ENCODE results near the gene LRRC3.

The LRRC3 gene

GRCh38 chr21:44458971-44459711 is 3.8 kb downstream of the LRRC3 start:
- no peak for DNase-seq (ENCODE audit: low read depth in 2 of 2)

- DNase-seq (ENCODE audit: low read depth in 2 of 2), result no peak
Measured at GRCh38 chr21:44459712-44460440, 4.6 kb downstream of the LRRC3 start.

GRCh38 chr21:44460441-44460755 is 5.1 kb downstream of the LRRC3 start:
- DNase-seq (ENCODE audit: low read depth in 2 of 2), result no peak

DNA sequence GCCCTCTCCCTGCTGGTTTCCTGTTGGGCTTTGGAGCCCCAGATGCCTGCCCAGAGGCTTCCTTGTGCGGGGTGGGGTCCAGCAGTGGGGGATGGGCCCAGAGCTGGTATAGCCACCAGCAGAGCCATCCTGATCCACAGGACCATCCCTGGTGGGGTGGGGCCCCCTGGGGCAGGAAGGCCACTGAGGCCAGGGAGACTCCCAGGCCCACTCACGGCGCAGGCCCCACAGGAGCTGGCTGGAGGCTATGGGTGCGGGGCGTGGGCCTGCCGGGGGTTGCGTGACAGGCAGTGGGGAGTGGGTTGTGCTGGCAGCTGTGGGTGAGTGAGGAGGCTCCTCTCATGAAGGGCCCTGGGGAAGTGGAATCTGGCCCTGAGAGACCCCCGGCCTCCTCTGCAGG is 5.7 kb downstream of the LRRC3 start:
- no peak for DNase-seq (ENCODE audit: low read depth in 2 of 2)

DNA sequence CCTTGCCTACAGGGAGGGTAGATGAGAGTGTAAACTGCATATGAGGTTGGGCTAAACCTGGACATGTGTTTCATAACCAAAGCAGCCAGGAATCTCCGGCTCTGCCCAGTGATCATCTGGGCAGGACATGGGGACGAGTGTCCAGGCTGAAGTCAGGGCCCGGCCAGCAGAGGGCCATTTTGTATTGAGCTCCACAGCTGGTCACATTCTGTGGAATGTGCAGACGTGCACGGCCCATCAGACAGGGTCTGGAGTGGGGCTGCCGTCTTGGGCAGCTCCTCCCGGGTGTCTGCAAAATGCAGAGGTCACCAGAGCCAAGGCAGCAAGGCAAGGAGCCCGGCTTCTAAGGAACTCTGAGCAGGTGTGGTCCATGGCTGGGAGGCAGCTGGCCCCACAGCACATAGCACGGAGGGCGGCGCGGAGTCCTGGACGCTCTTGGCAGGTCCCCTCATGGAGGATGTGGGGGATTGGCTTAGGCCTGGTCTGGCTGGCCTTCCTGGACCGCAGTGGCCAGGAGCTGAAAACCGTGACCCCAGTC is 6.2 kb downstream of the LRRC3 start:
- no peak for DNase-seq (ENCODE audit: low read depth in 2 of 2)

GRCh38 chr21:44462086-44462833 is 7.0 kb downstream of the LRRC3 start:
- no peak for DNase-seq (ENCODE audit: low read depth in 2 of 2)

DNA sequence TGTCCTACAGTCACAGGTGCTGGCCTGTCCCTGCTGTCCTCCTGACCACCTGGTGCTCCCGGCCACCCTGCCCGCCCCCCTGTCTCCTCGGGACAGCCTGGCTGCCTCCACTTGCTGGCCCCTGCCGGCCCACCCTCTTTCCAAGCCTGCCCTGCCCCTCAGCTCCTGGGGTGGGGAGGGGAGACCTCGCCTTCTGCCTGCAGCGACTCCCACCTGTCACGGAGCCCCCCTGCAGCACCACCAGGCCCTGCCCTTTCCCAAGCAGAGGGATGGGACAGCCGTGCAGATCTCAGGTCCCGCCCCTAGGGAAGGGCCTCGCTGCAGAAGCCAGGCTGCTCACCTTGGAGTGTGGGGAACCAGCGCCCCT is 7.5 kb downstream of the LRRC3 start:
- DNase-seq (ENCODE audit: low read depth in 2 of 2), result no peak

DNA sequence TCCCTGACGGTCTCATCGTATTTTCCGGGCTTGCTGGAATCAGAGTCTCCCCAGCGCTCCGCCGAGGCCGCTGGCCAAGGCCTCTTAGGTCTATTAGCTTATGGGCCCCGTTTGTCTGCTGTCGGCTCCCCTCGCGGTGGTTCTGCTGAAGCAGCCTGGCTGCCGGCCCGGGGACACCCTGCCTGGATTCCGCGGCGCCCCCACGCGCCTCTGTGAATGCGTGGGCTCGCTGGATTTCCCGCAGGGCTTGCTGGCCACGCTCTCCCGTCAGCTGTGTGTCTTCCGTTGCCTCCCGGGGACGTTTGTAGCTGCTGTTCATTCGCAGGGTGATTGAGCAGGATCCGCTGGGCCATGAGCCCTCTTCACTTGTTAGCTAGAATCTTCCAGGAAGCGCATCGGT is 8.4 kb downstream of the LRRC3 start:
- DNase-seq (ENCODE audit: low read depth in 2 of 2), result no peak

DNA sequence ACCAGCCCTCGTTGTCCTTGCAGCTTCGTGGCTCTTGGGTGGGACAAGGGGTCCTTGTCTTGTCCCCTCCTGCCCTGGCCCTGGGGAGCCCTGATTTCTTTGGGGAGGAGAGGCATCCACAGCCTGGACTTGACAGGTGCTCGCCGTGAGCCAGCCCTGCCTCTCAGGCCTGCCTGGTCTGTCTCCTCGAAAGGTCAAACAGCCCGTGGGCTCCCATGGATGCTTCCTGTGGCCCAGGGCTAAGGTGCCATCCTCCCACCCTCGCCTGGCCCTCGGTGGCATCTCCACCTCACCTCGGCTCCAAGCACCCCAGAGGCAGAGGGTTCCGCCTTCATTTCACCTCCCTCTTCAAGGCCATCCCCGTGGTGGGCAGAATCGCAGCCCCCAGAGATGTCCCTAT is 9.0 kb downstream of the LRRC3 start:
- DNase-seq (ENCODE audit: low read depth in 2 of 2), result no peak

DNA sequence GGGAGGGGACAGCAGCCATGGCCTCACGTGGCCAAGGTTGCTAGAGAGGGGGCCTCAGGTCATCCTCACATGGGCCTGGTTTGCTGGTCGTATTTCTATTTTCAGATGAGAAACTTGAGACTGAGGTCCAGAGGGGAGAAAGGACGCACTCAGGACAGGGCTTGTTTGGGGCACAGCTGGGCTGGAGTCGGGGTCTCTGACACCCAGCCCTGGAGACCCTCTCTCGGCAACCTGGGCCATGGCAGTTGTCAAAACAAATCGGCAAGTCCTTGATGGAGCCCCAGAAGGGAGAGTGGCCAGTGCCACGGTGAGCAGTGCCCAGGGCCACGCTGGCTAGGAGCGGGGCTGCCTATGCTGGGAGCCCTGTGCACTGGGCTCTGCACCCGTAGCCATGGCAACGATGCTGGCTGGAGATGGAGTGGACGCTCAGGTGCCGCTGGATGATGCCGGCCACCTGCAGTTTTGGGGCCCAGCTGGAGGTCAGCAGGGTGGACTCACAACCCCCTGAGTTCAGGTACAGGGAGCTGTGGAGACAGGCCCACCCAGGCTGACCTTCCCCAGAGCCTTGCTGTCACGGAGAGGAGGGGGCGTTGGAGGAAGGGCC is 11.1 kb downstream of the LRRC3 start:
- DNase-seq (ENCODE audit: low read depth in 2 of 2), result no peak

DNA sequence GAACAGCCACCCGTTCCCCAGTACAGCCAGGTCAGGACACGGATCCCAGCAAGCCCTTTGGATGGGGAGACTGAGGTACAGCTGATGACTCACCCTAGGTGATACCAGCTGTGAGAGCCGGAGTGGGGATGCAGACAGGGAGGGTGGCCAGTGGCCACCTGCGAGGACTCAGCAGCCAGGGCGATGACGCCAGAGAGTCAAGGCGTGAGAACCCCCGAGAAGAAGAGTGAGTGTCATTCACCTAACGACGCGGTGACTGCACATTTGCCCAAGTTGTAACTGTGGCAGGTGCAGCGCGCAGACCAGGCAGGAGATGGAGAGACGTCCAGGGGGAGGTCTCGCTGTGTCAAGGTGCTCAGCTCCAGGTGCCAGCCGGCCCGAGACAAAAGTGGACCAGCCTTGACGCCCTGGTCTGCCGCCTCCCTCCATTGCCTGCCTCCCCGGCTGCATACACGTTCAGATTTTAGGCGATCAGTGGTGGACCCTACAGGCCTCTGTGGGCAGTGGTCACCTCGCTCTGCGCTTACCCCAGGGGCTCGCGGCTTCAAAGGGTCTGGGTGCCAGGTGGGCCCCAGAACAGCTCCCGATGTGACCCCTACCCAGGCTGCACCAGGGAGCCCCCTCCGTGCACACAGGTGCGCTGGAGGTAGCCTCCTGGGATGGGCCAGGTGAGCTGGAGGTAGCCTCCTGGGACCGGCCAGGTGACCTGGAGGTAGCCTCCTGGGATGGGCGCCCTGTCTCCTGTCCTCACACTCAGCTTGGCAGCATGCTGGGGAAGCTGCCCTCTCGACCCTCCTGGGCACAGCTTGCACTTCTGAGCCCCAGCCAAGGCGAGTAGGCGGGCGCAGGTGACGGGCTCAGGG is 11.9 kb downstream of the LRRC3 start:
- no peak for DNase-seq (ENCODE audit: low read depth in 2 of 2)

- no peak for DNase-seq (ENCODE audit: low read depth in 2 of 2)
Measured at GRCh38 chr21:44467859-44468195, 12.5 kb downstream of the LRRC3 start.

GRCh38 chr21:44471341-44471740 is 16.0 kb downstream of the LRRC3 start:
- no peak for DNase-seq (ENCODE audit: low read depth in 2 of 2)

DNA sequence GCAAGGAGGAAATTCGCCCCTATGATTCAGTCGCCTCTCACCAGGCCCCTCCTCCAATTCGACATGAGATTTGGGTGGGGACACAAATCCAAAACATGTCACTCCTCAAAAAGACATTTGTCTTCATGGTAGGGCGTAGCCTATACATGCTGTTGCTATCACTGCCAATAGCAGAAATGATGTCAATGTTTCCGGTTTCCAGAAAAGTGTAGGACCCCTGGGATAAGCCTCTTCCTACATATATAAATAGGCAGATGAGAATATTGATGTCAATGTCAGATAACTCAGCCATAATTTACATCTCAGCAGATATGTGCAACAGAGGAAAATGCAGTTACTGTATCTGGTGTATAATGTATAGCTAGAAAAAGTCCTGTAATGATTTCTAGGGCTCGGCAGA is 16.7 kb downstream of the LRRC3 start:
- DNase-seq (ENCODE audit: low read depth in 2 of 2), result no peak

GRCh38 chr21:44473915-44474555 is 18.7 kb downstream of the LRRC3 start:
- DNase-seq (ENCODE audit: low read depth in 2 of 2), result no peak

DNA sequence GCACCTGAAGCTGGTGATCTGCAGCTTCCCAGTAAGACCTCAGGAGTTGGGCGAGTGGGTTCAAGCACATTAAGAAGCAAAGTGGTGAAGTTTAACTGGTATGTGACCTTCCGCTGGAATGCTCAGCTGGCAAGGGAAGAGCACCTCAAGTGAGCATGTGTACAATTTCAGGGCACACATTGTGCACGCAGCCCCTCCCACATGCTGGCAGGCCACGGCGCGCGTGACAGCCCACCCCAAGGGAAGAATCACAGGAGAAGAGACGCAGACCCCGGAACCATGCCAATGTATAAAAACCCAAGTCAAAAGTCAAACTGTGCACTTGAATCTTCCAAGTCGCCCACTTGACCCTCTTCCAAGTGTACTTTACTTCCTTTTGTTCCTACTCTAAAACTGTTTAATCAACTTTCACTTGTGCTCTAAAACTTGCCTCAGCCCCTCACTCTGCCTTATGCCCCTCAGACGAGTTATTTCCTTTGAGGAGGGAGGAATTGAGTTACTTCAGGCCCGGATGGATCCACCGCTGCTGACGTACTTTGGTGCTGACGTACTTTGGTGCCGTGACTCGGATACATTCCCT is 20.0 kb downstream of the LRRC3 start:
- DNase-seq (ENCODE audit: low read depth in 2 of 2), result no peak

- DNase-seq (ENCODE audit: low read depth in 2 of 2), result no peak
Measured at GRCh38 chr21:44477131-44477530, 21.8 kb downstream of the LRRC3 start.

DNA sequence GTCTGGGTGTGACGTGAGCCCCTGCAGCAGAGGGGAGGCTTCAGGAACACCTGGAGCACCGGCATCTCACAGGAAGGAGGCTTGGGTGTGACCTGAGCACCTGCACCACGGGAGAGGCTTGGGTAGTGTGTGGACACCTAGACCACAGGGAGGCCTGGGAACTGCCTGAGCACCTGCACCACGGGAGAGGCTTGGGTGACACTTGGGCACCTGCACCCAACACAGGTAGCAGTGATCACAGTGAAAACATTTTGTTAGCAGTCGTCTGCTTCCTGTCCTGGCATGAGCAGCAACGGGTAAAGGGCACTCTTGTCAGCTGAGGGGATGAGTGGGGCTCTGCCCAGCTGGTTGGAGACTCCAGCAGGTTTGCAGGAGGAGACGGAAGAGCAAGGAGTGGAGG is 22.4 kb downstream of the LRRC3 start:
- DNase-seq (ENCODE audit: low read depth in 2 of 2), result no peak

- no peak for DNase-seq (ENCODE audit: low read depth in 2 of 2)
Measured at GRCh38 chr21:44478124-44478800, 23.0 kb downstream of the LRRC3 start.

DNA sequence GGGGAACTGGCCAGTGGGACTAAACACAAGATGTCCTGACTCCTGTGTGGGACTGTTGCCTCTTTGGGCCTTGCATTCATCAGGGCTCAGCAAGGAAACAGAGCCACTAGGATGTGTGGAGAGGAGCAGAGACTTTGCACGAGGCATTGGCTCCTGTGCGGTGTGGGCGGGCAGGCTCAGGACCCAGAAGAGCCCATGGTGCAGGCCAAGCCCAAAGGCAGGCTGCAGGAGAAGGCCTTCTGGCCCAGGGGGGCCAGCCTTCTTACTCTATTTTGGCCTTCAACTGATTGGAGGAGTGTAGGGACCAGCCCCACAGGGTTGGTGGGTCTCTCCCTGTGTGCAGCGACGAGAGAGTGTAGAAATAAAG is 23.5 kb downstream of the LRRC3 start:
- no peak for DNase-seq (ENCODE audit: low read depth in 2 of 2)
